MM.1S (cell line): ENCODE data around the gene KPNA4.

Experiments used
- EZH2 ChIP-seq: fragments of 300-600 bp; sonication (generic); optimal IDR thresholded peaks from 2 replicates; pipeline ENCODE3; 2017; ENCODE audit warnings: low read depth, mild to moderate bottlenecking, antibody characterized with exemption, low read length, mixed read lengths
- TF ChIP-seq, protein P1 (sequence below): fragments of 300-600 bp; sonication (generic); IDR thresholded peaks from 2 replicates; pipeline ENCODE4 v1.5.1; 2016; ENCODE audit warnings: antibody characterized with exemption, low read length, mixed read lengths

DNA sequence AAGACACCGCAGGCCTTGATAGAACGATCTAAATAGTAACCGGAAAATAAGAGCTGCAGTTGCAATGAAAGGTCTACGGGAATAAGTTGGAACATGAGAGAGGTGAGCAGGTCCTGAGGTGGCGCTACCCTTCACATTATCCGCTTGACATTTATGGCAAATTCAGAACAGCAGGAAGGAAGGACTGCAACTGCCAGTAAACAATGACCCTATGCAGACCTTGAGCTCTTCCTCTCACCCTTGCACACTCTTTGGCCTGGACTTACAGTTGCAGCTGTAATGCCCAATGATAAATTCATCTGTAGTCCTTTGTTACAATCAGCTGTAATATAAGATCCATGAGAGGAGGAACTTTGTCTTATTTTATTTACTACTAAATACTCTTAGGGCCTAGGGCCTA lies 83.5 kb downstream of the KPNA4 start:
- TF ChIP-seq, protein P1, sequence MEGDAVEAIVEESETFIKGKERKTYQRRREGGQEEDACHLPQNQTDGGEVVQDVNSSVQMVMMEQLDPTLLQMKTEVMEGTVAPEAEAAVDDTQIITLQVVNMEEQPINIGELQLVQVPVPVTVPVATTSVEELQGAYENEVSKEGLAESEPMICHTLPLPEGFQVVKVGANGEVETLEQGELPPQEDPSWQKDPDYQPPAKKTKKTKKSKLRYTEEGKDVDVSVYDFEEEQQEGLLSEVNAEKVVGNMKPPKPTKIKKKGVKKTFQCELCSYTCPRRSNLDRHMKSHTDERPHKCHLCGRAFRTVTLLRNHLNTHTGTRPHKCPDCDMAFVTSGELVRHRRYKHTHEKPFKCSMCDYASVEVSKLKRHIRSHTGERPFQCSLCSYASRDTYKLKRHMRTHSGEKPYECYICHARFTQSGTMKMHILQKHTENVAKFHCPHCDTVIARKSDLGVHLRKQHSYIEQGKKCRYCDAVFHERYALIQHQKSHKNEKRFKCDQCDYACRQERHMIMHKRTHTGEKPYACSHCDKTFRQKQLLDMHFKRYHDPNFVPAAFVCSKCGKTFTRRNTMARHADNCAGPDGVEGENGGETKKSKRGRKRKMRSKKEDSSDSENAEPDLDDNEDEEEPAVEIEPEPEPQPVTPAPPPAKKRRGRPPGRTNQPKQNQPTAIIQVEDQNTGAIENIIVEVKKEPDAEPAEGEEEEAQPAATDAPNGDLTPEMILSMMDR, result no peak
- TF ChIP-seq EZH2, result no peak
